GM12892 (cell line): ENCODE data around the gene ACER1.

ENCODE experiments used
- POLR2A ChIP-seq: IDR thresholded peaks from 2 replicates; pipeline ENCODE4 v1.6.1; 2011; ENCODE audit warnings: low read depth, low read length, control low read depth
- POLR2AphosphoS5 ChIP-seq: IDR thresholded peaks from 2 replicates; pipeline ENCODE4 v1.6.1; 2011; ENCODE audit warnings: low read depth, low read length, control low read depth

DNA sequence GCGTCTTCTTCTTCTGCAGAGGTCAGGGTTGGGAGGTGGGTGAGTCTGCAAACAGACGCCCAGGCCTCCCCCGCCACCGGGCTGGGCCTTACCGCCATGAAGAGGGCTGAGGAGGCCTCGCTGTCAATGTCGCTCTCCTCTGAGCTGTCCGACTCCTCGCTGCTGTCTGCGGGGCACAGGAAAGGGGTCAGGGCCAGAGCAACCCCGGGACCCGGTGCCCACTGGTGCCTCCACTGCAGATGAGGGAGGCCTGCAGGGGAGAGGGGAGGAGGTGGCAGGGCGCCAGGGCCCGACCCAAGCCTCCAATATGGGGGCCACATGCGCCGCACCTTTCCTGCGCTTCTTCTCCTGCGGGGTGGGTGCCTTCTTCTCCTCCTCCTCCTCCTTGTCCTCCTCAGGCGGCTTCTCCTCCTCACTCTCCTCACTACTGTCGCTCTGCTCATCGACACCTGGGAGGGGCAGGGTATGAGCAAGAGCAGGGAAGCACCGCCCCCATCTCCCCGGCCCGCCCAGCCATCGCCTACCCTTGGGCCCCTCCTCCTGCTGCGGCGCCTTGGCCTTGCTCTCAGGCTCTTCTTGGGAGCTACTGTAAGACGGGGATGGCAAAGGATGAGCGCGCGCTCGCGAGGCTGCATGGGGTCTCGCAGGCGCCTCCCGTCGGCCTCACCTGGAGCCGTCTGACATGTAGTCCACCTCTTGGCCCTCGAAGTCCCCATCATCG, 47.8 kb upstream of the ACER1 start:
- TF ChIP-seq POLR2A = no peak
- no peak for TF ChIP-seq POLR2AphosphoS5
